Neural cell (in vitro differentiated cells): ENCODE results near the gene STXBP2. TPM values are rescaled to one million over a fixed set of nuclear protein-coding genes. Genes with fewer than 3 reads are reported as not detected.

ENCODE experiments used
- H2AFZ ChIP-seq: fragments of 200-600, 300-800 bp; sonication (generic), shearing (Covaris generic); 2 replicates; pipeline ENCODE4 v1.6.0; 2014; ENCODE audit warnings: low read depth, mild to moderate bottlenecking, antibody characterized with exemption, low read length, moderate library complexity
- H3F3A ChIP-seq: fragments of 200-600 bp; shearing (Covaris generic); 2 replicates; pipeline ENCODE4 v1.6.1; 2016; ENCODE audit warnings: mild to moderate bottlenecking, moderate library complexity, mixed read lengths, antibody characterized with exemption, low read length; ENCODE audit not compliant: insufficient read depth, poor library complexity, severe bottlenecking
- H3K27ac ChIP-seq: fragments of 200-600, 300-800 bp; sonication (generic), shearing (Covaris generic); 2 replicates; pipeline ENCODE4 v1.5.1; 2014; ENCODE audit warnings: mild to moderate bottlenecking, low read length, moderate library complexity
- H3K27me3 ChIP-seq: fragments of 300-800, 200-600 bp; sonication (generic), shearing (Covaris generic); 2 replicates; pipeline ENCODE4 v1.6.0; 2014; ENCODE audit warnings: mild to moderate bottlenecking, low read depth, low read length, moderate library complexity; ENCODE audit not compliant: insufficient read depth
- H3K36me3 ChIP-seq: fragments of 300-800, 200-600 bp; sonication (generic), shearing (Covaris generic); 2 replicates; pipeline ENCODE4 v1.5.1; 2014; ENCODE audit warnings: mild to moderate bottlenecking, antibody characterized with exemption, low read length, moderate library complexity; ENCODE audit not compliant: insufficient read depth
- H3K4me2 ChIP-seq: fragments of 300-800, 200-600 bp; sonication (generic), shearing (Covaris generic); 2 replicates; pipeline ENCODE4 v1.6.0; 2014; ENCODE audit warnings: mild to moderate bottlenecking, low read length
- H3K4me3 ChIP-seq: fragments of 300-800, 200-600 bp; sonication (generic), shearing (Covaris generic); 2 replicates; pipeline ENCODE4 v1.5.1; 2014; ENCODE audit warnings: mild to moderate bottlenecking, low read length, moderate library complexity
- H3K79me2 ChIP-seq: fragments of 200-600 bp; shearing (Covaris generic); replicated peaks from 2 replicates; pipeline ENCODE4 v1.6.0; 2014; ENCODE audit warnings: mild to moderate bottlenecking, low read length, moderate library complexity; ENCODE audit not compliant: insufficient read depth
- H3K9ac ChIP-seq: fragments of 300-800, 200-600 bp; sonication (generic), shearing (Covaris generic); 2 replicates; pipeline ENCODE4 v1.6.1; 2016; ENCODE audit warnings: mild to moderate bottlenecking, low read length, mixed read lengths
- H3K9me2 ChIP-seq: fragments of 200-600 bp; shearing (Covaris generic); 2 replicates; pipeline ENCODE4 v1.6.1; 2016; ENCODE audit warnings: mild to moderate bottlenecking, low read length, mixed read lengths; ENCODE audit not compliant: insufficient read depth
- H3K9me3 ChIP-seq: fragments of 200-600, 300-800 bp; sonication (generic), shearing (Covaris generic); 2 replicates; pipeline ENCODE4 v1.6.1; 2016; ENCODE audit warnings: mild to moderate bottlenecking, mixed run types, low read length, moderate library complexity, mixed read lengths
- H4K20me1 ChIP-seq: fragments of 200-600 bp; shearing (Covaris generic); 2 replicates; pipeline ENCODE4 v1.6.1; 2016; ENCODE audit warnings: mild to moderate bottlenecking, mixed run types; ENCODE audit not compliant: insufficient read depth
- EP300 ChIP-seq: fragments of 450-650 bp; conservative IDR thresholded peaks from 2 replicates; pipeline ENCODE4 v1.6.1; 2014; ENCODE audit warnings: antibody characterized with exemption, mild to moderate bottlenecking, moderate library complexity; ENCODE audit not compliant: poor library complexity, severe bottlenecking
- EZH2 ChIP-seq: fragments of 200-600, 300-800 bp; shearing (Covaris generic), sonication (generic); IDR thresholded peaks from 2 replicates; pipeline ENCODE4 v1.6.1; 2014; ENCODE audit warnings: antibody characterized with exemption, low read length, borderline replicate concordance, mild to moderate bottlenecking; ENCODE audit not compliant: insufficient read depth, poor library complexity, severe bottlenecking
- MXI1 ChIP-seq: fragments of 450-650 bp; conservative IDR thresholded peaks from 2 replicates; pipeline ENCODE4 v1.6.1; 2014; ENCODE audit warnings: antibody characterized with exemption, mild to moderate bottlenecking; ENCODE audit not compliant: poor library complexity, severe bottlenecking
- POLR2AphosphoS5 ChIP-seq: IDR thresholded peaks from 2 replicates; pipeline ENCODE4 v1.6.1; 2012
- RAD21 ChIP-seq: fragments of 450-650 bp; conservative IDR thresholded peaks from 2 replicates; pipeline ENCODE4 v1.6.1; 2014; ENCODE audit warnings: antibody characterized with exemption, mild to moderate bottlenecking, moderate library complexity
- SMC3 ChIP-seq: fragments of 450-650 bp; conservative IDR thresholded peaks from 2 replicates; pipeline ENCODE4 v1.6.1; 2014; ENCODE audit warnings: antibody characterized with exemption, mild to moderate bottlenecking, moderate library complexity; ENCODE audit not compliant: poor library complexity
- TAF1 ChIP-seq: IDR thresholded peaks from 2 replicates; pipeline ENCODE4 v1.6.1; 2012; ENCODE audit warnings: low read depth
- polyA plus RNA-seq: library from polyadenylated mRNA; depleted of rRNA; stranded (reverse); fragments of >200 nt; gene quantifications from 2 replicates; pipeline ENCODE4 v1.2.3, GENCODE V29; 2014
- TF ChIP-seq, protein P1 (sequence below): IDR thresholded peaks from 2 replicates; pipeline ENCODE4 v1.6.1; 2012; ENCODE audit warnings: borderline replicate concordance
- TF ChIP-seq, protein P2 (sequence below): fragments of 450-650 bp; IDR thresholded peaks from 2 replicates; pipeline ENCODE4 v1.5.1; 2014; ENCODE audit warnings: antibody characterized with exemption, mild to moderate bottlenecking, moderate library complexity; ENCODE audit not compliant: poor library complexity, severe bottlenecking

Gene STXBP2
- polyA plus RNA-seq, 1 donor from 2014 or later, result 1.7 TPM

DNA sequence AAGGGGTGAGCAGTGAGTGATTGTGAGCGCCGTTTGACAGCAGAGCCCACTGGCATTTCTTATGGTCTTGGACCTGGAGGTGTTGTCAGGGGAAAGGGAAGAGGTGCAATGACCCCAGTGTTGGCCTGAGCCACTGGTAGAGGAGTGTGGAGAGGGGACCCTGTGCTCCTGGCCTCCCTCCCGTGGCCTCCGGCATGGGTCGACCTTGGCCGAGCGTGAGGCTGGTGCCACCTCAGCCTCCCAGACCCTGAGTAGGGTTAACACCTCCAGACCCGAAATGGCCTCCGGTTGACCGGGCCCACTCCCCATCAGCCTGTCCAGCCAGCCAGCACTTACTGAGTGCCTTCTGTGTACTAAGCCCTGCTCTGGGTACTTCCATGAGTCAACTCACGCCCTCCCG lies 50.3 kb downstream of the STXBP2 start:
- H3K79me2 ChIP-seq, result no peaks in the 10 kb centered on the region
- no peak overlapping the region for H3K4me3 ChIP-seq
- H2AFZ ChIP-seq, result no peak overlapping the region
- no peaks in the 10 kb centered on the region for H3F3A ChIP-seq
- H3K9ac ChIP-seq, result no peak overlapping the region
- no peaks in the 10 kb centered on the region for H3K27me3 ChIP-seq
- H3K9me3 ChIP-seq, result no peaks in the 10 kb centered on the region
- no peaks in the 10 kb centered on the region for H4K20me1 ChIP-seq
- TF ChIP-seq EZH2 (no peak), MXI1 (no peak), RAD21 (no peak), POLR2AphosphoS5 (no peak), TAF1 (no peak)
- TF ChIP-seq, protein P1, sequence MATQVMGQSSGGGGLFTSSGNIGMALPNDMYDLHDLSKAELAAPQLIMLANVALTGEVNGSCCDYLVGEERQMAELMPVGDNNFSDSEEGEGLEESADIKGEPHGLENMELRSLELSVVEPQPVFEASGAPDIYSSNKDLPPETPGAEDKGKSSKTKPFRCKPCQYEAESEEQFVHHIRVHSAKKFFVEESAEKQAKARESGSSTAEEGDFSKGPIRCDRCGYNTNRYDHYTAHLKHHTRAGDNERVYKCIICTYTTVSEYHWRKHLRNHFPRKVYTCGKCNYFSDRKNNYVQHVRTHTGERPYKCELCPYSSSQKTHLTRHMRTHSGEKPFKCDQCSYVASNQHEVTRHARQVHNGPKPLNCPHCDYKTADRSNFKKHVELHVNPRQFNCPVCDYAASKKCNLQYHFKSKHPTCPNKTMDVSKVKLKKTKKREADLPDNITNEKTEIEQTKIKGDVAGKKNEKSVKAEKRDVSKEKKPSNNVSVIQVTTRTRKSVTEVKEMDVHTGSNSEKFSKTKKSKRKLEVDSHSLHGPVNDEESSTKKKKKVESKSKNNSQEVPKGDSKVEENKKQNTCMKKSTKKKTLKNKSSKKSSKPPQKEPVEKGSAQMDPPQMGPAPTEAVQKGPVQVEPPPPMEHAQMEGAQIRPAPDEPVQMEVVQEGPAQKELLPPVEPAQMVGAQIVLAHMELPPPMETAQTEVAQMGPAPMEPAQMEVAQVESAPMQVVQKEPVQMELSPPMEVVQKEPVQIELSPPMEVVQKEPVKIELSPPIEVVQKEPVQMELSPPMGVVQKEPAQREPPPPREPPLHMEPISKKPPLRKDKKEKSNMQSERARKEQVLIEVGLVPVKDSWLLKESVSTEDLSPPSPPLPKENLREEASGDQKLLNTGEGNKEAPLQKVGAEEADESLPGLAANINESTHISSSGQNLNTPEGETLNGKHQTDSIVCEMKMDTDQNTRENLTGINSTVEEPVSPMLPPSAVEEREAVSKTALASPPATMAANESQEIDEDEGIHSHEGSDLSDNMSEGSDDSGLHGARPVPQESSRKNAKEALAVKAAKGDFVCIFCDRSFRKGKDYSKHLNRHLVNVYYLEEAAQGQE, result no peak
- H3K36me3 ChIP-seq, result no peaks in the 10 kb centered on the region
- no peak overlapping the region for H3K4me2 ChIP-seq
- H3K9me2 ChIP-seq, result no peaks in the 10 kb centered on the region
- no peak overlapping the region for H3K27ac ChIP-seq

DNA sequence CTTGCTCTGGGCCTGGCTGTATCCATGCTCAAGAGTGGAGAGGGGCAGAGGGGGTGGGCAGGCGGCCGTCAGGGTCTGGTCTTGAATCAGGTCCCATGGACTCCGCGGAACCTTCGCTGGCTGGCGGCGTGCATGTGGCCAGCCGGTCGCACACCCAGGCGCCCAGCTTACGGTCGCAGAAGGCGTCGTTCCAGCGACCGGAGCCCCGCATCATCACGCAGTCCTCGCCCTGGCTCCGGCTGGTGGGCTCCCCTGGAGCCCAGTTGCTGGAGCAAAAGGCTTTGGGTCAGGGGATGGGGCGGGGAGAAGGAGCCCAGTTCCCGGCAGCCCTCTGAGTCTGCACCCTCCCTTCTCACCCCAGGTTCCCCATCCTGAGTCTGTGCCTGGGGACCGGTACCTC lies 52.3 kb downstream of the STXBP2 start:
- H3K27ac ChIP-seq, result no peak overlapping the region
- no peaks in the 10 kb centered on the region for H3K79me2 ChIP-seq
- H3K9me3 ChIP-seq, result no peaks in the 10 kb centered on the region
- H3K4me2 ChIP-seq, result no peak overlapping the region
- H3F3A ChIP-seq, result no peaks in the 10 kb centered on the region
- no peak overlapping the region for H2AFZ ChIP-seq
- no peaks in the 10 kb centered on the region for H3K27me3 ChIP-seq
- H3K4me3 ChIP-seq, result no peak overlapping the region
- TF ChIP-seq EZH2 (no peak), SMC3 (no peak), RAD21 (no peak)
- no peaks in the 10 kb centered on the region for H3K9me2 ChIP-seq
- no peaks in the 10 kb centered on the region for H4K20me1 ChIP-seq
- no peak overlapping the region for H3K9ac ChIP-seq
- H3K36me3 ChIP-seq, result no peaks in the 10 kb centered on the region

DNA sequence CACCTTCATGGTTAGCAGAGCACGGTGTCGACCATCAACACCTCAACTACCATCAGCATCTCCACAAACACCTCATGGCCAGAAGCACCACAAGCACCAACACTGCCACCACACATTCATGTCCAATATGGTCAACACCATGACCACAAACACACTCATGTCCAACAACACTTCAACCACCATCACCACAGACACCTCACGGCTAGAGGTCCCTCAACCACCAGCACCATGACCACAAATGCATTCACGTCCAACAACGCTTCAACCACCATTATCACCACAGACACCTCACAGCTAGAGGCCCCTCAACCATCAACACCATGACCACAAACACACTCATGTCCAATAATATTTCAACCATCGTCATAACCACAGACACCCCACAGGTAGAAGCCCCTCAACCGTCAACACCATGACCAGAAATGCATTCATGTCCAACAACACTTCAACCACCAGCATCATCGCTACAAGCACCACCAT lies 53.9 kb downstream of the STXBP2 start:
- Histone ChIP-seq H3K79me2 (no peaks in the 10 kb centered on the region), H3K4me2 (no peak overlapping the region), H3K9me3 (no peaks in the 10 kb centered on the region), H3K27ac (no peak overlapping the region), H3K4me3 (no peak overlapping the region), H3F3A (no peaks in the 10 kb centered on the region), H2AFZ (no peak overlapping the region), H3K36me3 (no peaks in the 10 kb centered on the region), H3K27me3 (no peaks in the 10 kb centered on the region), H3K9me2 (no peaks in the 10 kb centered on the region), H4K20me1 (no peaks in the 10 kb centered on the region), H3K9ac (no peak overlapping the region)
- no peak for TF ChIP-seq SMC3
- TF ChIP-seq, protein P1, result no peak
- TF ChIP-seq, protein P2, sequence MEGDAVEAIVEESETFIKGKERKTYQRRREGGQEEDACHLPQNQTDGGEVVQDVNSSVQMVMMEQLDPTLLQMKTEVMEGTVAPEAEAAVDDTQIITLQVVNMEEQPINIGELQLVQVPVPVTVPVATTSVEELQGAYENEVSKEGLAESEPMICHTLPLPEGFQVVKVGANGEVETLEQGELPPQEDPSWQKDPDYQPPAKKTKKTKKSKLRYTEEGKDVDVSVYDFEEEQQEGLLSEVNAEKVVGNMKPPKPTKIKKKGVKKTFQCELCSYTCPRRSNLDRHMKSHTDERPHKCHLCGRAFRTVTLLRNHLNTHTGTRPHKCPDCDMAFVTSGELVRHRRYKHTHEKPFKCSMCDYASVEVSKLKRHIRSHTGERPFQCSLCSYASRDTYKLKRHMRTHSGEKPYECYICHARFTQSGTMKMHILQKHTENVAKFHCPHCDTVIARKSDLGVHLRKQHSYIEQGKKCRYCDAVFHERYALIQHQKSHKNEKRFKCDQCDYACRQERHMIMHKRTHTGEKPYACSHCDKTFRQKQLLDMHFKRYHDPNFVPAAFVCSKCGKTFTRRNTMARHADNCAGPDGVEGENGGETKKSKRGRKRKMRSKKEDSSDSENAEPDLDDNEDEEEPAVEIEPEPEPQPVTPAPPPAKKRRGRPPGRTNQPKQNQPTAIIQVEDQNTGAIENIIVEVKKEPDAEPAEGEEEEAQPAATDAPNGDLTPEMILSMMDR, result no peak
- no peak for TF ChIP-seq MXI1
- TF ChIP-seq EP300, result no peak
- TF ChIP-seq RAD21, result no peak
- no peak for TF ChIP-seq TAF1
- no peak for TF ChIP-seq EZH2
- TF ChIP-seq POLR2AphosphoS5, result no peak
